Skeletal muscle tissue (tissue), 4 donors: ENCODE data around the gene SLC12A4. TPM values are rescaled to one million over a fixed set of nuclear protein-coding genes. Genes with fewer than 3 reads are reported as not detected.

Experiments used
- H3K27ac ChIP-seq: one replicate; pipeline ENCODE4 v1.7.0; 2013; ENCODE audit warnings: mild to moderate bottlenecking, low read depth, low read length, inconsistent platforms
- H3K27me3 ChIP-seq, 3 donors: one replicate each; pipeline ENCODE4 v1.7.0; 2013; ENCODE audit warnings: low read length in 3 of 3; ENCODE audit not compliant: control insufficient read depth in 3 of 3, insufficient read depth in 3 of 3
- H3K36me3 ChIP-seq, 3 donors: one replicate each; pipeline ENCODE4 v1.7.0; 2013; ENCODE audit warnings: low read length in 3 of 3; ENCODE audit not compliant: control insufficient read depth in 3 of 3, insufficient read depth in 3 of 3
- H3K4me1 ChIP-seq, 3 donors: one replicate each; pipeline ENCODE4 v1.7.0; 2013; ENCODE audit warnings: low read length in 3 of 3, mild to moderate bottlenecking in 3 of 3; ENCODE audit not compliant: control insufficient read depth in 3 of 3, insufficient read depth in 3 of 3
- H3K4me3 ChIP-seq, 3 donors: one replicate each; pipeline ENCODE4 v1.7.0; 2013; ENCODE audit warnings: low read length in 3 of 3
- H3K9ac ChIP-seq, 3 donors: one replicate each; pipeline ENCODE4 v1.7.0; 2013; ENCODE audit warnings: low read length in 3 of 3, mild to moderate bottlenecking in 3 of 3, moderate library complexity in 2 of 3, low read depth in 1 of 3
- H3K9me3 ChIP-seq, 3 donors: one replicate each; pipeline ENCODE4 v1.7.0; 2013; ENCODE audit warnings: low read length in 3 of 3; ENCODE audit not compliant: control insufficient read depth in 3 of 3
- total RNA-seq: library from RNA; depleted of rRNA; stranded (reverse); fragments of >200 nt; gene quantifications from one replicate; pipeline ENCODE4 v1.2.3, GENCODE V29; 2014
- donor health status: Osteomylitis.

SLC12A4 gene
- total RNA-seq, 1 donor from 2014 or later = 27.1 TPM

DNA sequence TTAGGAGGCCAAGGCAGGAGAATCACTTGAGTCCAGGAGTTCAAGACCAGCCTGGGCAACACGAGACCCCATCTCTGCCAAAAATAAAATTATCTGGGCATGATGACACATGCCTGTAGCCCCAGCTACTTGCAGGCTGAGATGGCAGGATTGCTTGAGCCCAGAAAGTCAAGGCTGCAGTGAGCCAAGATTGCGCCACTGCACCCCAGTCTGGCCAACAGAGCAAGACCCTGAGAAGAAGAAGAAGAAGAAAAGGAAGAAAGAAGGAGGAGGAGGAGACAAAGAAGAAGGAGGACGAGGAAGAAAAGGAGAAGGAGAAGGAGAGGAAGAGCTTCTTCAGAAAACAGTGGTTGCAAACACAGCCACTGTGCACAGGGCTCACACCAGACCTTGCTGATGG, 20.2 kb upstream of the SLC12A4 start:
- Histone ChIP-seq H3K4me3 (peak overlapping the region in 2 of 3 donors; percentile 64 to 72), H3K27me3 (no peaks in the 10 kb centered on the region), H3K4me1 (peaks cover 62 to 86% (median 79%) of the 10 kb centered on the region in 3 donors)

DNA sequence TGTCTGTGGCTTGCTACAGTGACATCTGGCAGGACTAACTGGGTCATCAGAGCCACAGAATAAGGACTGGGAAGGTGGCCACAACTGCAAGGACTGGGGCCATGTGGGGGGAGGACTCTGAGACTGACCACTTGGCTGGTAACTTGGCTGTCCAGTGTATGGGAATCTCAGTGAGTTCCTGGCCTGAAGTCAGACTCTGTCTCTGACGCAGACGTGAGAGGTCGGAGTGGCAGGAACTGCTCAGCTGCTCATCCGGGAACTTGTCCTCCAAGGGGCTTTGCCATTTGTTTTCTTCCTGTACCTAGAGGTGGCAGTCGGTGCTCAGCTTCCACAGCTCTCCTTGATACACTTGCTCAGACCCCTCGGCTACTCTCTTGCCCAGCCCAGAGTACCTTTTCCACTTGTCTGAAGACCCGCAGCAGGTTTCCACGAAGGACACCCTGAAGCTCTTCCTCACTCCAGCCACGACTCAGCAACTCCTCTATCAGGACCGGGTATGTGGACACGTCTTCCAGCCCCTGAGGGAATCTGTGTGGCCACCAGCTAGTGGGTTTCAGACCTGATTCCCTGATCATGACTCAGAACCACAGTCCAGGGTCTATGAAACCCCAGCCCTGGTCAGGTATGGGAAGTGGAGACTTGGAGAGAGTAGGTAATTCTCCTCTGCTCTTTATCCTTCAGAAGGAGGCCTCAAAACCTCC, 19.2 kb upstream of the SLC12A4 start:
- Histone ChIP-seq H3K36me3 (peaks cover 0 to 5% (median 3%) of the 10 kb centered on the region in 3 donors), H3K9me3 (no peaks in the 10 kb centered on the region), H3K4me3 (peak overlapping the region; percentile 67 to 75 (median 72)), H3K27me3 (no peaks in the 10 kb centered on the region), H3K27ac (peak overlapping the region; percentile 97), H3K9ac (peak overlapping the region; percentile 78 to 90 (median 88)), H3K4me1 (peaks cover 58 to 80% (median 73%) of the 10 kb centered on the region in 3 donors)

More for the DNA sequence above, 20.2 kb upstream of the SLC12A4 start:
- Histone ChIP-seq H3K9me3 (no peaks in the 10 kb centered on the region), H3K9ac (peak overlapping the region; percentile 23 to 90 (median 70)), H3K36me3 (peaks cover 0 to 5% (median 3%) of the 10 kb centered on the region in 3 donors), H3K27ac (peak overlapping the region; percentile 97)

DNA sequence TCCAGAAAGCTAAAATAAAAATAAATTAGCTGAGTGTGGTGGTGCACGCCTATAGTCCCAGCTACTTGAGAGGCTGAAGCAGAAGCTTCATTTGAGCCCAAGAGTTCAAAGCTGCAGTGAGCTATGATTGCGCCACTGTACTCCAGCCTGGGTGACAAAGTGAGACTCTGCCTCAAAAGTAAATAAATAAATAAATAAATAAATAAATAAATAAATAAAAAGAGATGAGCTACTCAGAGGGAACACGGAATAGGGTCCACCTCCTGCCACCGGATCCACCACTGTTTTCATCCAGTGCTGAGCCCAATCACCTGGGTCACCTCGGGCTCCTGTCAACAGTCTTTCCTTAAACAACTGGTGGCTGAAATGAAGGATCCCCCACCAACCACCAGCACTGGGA, 18.5 kb upstream of the SLC12A4 start:
- Histone ChIP-seq H3K4me1 (peaks cover 58 to 74% (median 66%) of the 10 kb centered on the region in 3 donors), H3K9ac (peak overlapping the region in 2 of 3 donors; percentile 78 to 90), H3K36me3 (peaks cover 0 to 4% (median under 1%) of the 10 kb centered on the region in 3 donors), H3K4me3 (peak overlapping the region in 2 of 3 donors; percentile 72 to 75), H3K9me3 (no peaks in the 10 kb centered on the region), H3K27ac (peak overlapping the region; percentile 97), H3K27me3 (no peaks in the 10 kb centered on the region)

DNA sequence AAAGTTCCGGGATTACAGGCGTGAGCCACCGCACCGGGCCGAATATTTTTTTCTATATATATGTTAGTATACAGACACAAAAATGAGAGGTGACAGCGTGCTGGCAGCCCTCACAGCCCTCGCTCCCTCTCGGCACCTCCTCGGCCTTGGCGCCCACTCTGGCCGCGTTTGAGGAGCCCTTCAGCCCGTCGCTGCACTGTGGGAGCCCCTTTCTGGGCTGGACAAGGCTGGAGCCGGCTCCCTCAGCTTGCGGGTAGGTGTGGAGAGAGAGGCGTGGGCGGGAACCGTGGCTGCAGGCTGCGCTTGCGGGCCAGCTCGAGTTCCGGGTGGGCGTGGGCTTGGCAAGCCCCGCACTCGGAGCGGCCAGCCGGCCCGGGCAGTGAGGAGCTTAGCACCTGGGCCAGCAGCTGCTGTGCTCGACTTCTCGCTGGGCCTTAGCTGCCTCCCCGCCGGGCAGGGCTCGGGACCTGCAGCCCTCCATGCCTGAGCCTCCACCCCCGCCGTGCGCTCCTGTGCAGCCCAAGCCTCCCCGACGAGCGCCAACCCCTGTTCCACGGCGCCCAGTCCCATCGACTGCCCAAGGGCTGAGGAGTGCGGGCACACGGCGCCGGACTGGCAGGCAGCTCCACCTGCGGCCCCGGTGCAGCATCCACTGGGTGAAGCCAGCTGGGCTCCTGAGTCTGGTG, 13.7 kb upstream of the SLC12A4 start:
- Histone ChIP-seq H3K27ac (no peak overlapping the region), H3K4me3 (no peak overlapping the region), H3K4me1 (peaks cover 25 to 33% (median 30%) of the 10 kb centered on the region in 3 donors), H3K27me3 (no peaks in the 10 kb centered on the region), H3K9ac (no peak overlapping the region), H3K36me3 (no peaks in the 10 kb centered on the region), H3K9me3 (no peaks in the 10 kb centered on the region)

DNA sequence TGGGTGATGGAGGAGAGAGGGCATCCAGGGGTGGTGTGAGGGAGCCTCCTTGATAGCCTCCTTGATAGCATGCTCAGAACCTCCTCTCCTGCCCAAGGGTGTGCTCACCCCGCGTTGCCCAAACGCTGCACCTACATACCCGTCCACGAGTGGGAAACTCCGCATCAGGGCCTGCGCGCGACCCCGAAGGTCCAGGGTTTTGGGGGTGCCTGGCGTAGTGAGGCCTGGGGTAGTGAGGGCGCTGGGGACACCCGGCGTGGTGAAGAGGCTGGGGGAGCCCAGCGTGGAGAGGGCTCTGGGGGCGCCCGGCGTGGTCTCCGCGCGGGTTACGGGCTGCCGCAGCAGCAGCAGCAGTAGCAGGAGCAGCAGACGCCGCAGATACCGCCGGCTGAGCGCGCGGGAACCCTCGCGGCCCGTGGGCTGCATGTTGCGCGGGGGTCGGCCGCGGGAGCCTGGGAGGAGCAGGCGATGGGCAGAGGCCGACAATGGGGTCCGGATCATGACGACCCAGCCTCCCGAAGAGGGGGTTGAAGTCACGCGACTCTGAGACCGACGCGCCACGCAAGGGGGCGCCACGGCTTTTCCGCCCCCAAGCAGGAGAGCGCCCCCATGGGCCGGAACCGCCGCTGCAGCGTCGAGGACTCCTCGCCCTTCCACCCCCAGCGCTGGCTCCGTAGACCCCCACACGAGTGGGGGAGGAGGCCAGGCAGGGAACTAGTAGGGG, 11.7 kb upstream of the SLC12A4 start, which contains the start of gene DPEP3:
DPEP3 (minus strand) TSS at position 545 of the 724 bp plus-strand sequence; CDS start at position 426, 119 bp downstream.
- no peak within 1 kb of the TSS for H3K9ac ChIP-seq
- no peaks in the 10 kb centered on the region for H3K27me3 ChIP-seq
- H3K4me1 ChIP-seq = peaks cover 17 to 21% (median 18%) of the 10 kb centered on the region in 3 donors
- H3K36me3 ChIP-seq = no peaks in the 10 kb centered on the region
- no peaks in the 10 kb centered on the region for H3K9me3 ChIP-seq
- H3K4me3 ChIP-seq = no peak within 1 kb of the TSS
- no peak within 1 kb of the TSS for H3K27ac ChIP-seq

DNA sequence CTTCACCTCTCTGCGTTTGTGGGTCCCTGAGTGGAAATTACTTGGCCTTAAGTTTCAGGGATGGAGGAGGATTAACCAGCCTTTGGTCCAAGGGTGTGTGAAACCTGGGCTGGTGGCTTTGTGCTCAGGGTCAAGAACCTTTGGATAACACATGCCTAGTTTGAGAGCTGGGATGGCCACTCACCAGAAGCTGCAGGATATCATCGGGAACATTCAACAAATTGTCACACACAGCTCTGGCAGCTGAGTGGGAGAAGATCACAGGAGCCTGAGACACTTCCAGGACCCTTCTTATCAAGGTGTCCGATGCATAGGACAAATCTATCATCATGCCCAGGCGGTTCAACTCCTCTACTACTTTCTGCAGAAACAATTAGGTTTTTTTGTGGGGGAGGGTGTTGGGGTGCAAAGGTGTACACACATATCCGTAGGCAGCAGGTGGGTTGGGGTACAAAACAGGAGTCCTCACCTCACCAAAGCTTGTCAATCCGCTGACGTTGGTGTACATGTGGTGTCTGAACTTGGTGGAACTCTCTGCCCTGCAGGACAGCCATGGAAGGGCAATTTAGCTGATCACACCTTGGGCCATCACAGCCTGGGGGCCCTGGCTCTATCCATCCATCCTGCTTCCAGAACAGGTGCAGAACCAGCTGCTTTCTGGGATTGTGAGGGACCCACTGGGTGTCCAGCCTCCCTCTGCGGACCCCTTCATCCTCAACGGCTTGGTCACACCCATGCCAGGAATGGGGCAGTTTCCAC, 9.2 kb upstream of the SLC12A4 start:
- Histone ChIP-seq H3K9ac (no peak overlapping the region), H3K27ac (no peak overlapping the region), H3K4me3 (no peak overlapping the region), H3K4me1 (peaks cover 0 to 3% (median 2%) of the 10 kb centered on the region in 3 donors), H3K36me3 (no peaks in the 10 kb centered on the region), H3K9me3 (no peaks in the 10 kb centered on the region), H3K27me3 (no peaks in the 10 kb centered on the region)

DNA sequence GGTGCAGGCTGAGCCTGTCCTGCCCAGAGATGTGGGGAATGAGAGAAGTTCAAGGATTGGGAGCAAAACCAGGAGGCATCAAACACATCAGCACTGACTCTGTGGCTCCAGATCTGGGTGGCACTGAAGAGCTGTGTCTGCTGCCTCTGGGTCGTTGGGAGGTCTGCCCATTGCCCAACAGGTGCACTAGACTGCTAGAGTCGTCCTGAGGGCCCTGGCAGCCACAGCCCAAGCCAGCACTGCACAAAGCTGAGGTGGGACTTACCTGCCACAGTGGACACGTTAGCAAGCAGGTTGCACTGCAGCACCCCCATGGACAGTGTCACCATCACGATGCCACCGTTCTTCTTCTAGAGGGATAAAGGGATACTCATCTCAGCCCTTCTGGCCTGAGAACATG, 8.6 kb upstream of the SLC12A4 start:
- no peaks in the 10 kb centered on the region for H3K27me3 ChIP-seq

DNA sequence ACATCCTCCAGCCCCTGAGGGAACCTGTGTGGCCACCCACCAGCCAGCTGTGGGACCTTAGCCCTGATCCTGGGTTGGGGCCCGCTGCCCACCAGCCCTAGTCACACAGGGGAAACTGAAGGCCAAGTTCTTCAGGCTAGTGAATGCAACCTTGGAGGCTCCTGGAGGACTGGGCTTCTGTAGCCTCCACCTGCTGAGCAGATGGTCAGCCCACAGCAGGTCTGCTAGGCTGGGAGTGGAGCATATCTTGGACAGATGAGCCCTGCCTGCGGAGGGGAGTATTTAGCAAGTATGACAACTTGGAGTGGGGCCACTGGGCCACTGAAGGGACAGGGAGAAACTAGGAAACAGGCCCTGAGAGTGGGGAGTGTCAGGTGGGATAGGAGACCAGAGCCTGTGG, 7.8 kb upstream of the SLC12A4 start:
- no peak overlapping the region for H3K4me3 ChIP-seq

More for the DNA sequence above, 8.6 kb upstream of the SLC12A4 start:
- no peaks in the 10 kb centered on the region for H3K9me3 ChIP-seq
- H3K4me1 ChIP-seq = peaks cover 0 to 3% (median 2%) of the 10 kb centered on the region in 3 donors
- no peak overlapping the region for H3K4me3 ChIP-seq
- H3K9ac ChIP-seq = no peak overlapping the region
- H3K27ac ChIP-seq = no peak overlapping the region
- H3K36me3 ChIP-seq = no peaks in the 10 kb centered on the region

DNA sequence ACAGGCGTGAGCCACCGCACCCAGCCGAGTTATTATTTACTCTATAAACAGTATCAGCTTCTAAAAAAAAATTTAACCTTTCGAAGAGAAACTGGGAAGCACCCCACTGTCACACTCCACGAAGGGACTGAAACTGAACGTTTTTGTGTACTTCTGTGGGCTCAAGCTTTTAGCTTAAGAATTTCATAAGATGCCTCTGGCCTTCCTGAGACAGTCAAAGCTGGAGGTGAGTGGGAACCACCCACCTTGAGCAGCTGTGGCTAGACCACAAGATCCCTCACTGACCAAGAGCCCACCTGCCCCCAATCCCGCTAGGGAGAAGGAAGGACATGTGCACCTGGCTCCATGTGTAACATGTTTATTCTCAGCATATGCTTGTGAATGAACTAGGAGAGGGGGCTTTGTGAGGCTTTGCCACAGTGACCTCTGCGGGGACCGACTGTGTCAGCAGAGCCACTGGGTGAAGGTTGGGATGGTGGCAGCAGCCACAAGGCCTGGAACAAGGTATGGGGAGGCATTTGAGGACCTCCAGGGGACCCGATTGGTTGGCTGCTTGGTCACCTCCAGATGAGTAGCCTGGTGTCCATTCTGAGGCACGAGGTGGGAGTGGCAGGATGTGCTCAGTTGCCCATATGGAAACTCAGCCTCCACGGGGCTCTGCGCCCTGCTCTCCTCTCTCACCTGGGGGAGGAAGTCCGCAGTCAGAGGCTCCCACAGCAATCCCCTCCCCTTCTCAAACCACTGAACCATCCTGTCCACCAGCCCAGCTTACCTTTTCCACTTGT, 7.1 kb upstream of the SLC12A4 start:
- H3K4me3 ChIP-seq = no peak overlapping the region
- no peak overlapping the region for H3K9ac ChIP-seq
- H3K36me3 ChIP-seq = no peaks in the 10 kb centered on the region
- no peak overlapping the region for H3K27ac ChIP-seq
- H3K27me3 ChIP-seq = no peaks in the 10 kb centered on the region
- peaks cover 0 to 3% (median 2%) of the 10 kb centered on the region in 3 donors for H3K4me1 ChIP-seq
- H3K9me3 ChIP-seq = no peaks in the 10 kb centered on the region

More for the DNA sequence above, 7.8 kb upstream of the SLC12A4 start:
- Histone ChIP-seq H3K4me1 (peaks cover 0 to 3% (median 2%) of the 10 kb centered on the region in 3 donors), H3K27ac (no peak overlapping the region), H3K27me3 (no peaks in the 10 kb centered on the region), H3K36me3 (no peaks in the 10 kb centered on the region), H3K9ac (peak overlapping the region in 1 of 3 donors; percentile 33), H3K9me3 (no peaks in the 10 kb centered on the region)
